ENCODE results near the gene CDO1. TPM values are rescaled to one million over a fixed set of nuclear protein-coding genes. Genes with fewer than 3 reads are reported as not detected.

Gene CDO1
- total RNA-seq, 1 donor from 2014 or later = 6.6 TPM

DNA sequence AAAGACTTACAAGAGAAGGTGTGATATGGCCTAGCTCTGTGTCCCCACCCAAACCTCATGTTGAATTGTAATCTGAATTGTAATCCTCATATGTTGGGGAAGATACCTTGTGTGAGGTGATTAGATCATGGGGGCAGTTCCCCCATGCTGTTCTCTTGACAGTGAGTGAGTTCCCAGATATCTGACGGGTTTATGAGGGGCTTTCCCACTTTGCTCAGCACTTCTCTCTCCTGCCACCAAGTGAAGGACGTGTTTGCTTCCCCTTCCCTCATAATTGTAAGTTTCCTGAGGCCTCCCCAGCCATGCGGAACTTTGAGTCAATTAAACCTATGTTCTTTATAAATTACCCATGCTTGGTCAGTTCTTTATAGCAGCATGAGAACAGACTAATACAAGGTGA is 49.0 kb downstream of the CDO1 start:
- Mint-ChIP-seq H3K27me3 (ENCODE audit: unreplicated experiment) (no peaks in the 10 kb centered on the region), H3K36me3 (ENCODE audit: unreplicated experiment) (no peaks in the 10 kb centered on the region), H3K4me3 (ENCODE audit: unreplicated experiment) (no peak overlapping the region), H3K9me3 (ENCODE audit: unreplicated experiment) (no peaks in the 10 kb centered on the region), H3K4me1 (ENCODE audit: unreplicated experiment) (no peaks in the 10 kb centered on the region), H3K27ac (ENCODE audit: unreplicated experiment) (no peak overlapping the region)
- TF ChIP-seq, protein P1, sequence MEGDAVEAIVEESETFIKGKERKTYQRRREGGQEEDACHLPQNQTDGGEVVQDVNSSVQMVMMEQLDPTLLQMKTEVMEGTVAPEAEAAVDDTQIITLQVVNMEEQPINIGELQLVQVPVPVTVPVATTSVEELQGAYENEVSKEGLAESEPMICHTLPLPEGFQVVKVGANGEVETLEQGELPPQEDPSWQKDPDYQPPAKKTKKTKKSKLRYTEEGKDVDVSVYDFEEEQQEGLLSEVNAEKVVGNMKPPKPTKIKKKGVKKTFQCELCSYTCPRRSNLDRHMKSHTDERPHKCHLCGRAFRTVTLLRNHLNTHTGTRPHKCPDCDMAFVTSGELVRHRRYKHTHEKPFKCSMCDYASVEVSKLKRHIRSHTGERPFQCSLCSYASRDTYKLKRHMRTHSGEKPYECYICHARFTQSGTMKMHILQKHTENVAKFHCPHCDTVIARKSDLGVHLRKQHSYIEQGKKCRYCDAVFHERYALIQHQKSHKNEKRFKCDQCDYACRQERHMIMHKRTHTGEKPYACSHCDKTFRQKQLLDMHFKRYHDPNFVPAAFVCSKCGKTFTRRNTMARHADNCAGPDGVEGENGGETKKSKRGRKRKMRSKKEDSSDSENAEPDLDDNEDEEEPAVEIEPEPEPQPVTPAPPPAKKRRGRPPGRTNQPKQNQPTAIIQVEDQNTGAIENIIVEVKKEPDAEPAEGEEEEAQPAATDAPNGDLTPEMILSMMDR (IDR thresholded peaks at IDR 0.05) = no peak
- no peak for DNase-seq (ENCODE audit: extremely low spot score, unreplicated experiment)

DNA sequence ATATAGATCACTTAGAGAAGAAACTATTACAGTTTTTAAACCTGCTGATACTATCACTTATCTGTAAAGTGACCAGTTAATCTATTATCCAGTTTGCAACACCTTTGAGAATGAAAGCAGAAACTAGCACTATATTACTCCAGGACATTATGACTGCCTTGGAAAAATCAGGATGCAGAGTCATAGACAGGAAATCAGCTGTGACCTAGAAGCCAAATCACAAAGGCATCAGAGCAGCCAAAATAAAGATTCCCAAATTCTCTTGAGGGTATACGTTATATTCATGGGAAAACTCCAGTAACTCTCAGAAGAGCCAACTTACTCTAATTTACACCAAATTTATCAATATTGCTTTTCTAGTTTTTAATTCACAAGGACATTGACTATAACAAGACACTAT is 49.9 kb downstream of the CDO1 start:
- H3K27me3 Mint-ChIP-seq (ENCODE audit: unreplicated experiment) = no peaks in the 10 kb centered on the region
- H3K9me3 Mint-ChIP-seq (ENCODE audit: unreplicated experiment) = no peaks in the 10 kb centered on the region
- no peak for DNase-seq (ENCODE audit: extremely low spot score, unreplicated experiment)
- H3K27ac Mint-ChIP-seq (ENCODE audit: unreplicated experiment) = no peak overlapping the region
- H3K4me1 Mint-ChIP-seq (ENCODE audit: unreplicated experiment) = no peaks in the 10 kb centered on the region
- no peak overlapping the region for H3K4me3 Mint-ChIP-seq (ENCODE audit: unreplicated experiment)
- no peaks in the 10 kb centered on the region for H3K36me3 Mint-ChIP-seq (ENCODE audit: unreplicated experiment)
- TF ChIP-seq, protein P1 (IDR thresholded peaks at IDR 0.05) = no peak

GRCh38 chr5:115758356-115758755 is 58.1 kb downstream of the CDO1 start:
- no peak overlapping the region for H3K27ac Mint-ChIP-seq (ENCODE audit: unreplicated experiment)
- H3K9me3 Mint-ChIP-seq (ENCODE audit: unreplicated experiment) = no peaks in the 10 kb centered on the region
- H3K4me1 Mint-ChIP-seq (ENCODE audit: unreplicated experiment) = no peaks in the 10 kb centered on the region
- peaks cover 7% of the 10 kb centered on the region for H3K27me3 Mint-ChIP-seq (ENCODE audit: unreplicated experiment)
- TF ChIP-seq, protein P1 (IDR thresholded peaks at IDR 0.05) = no peak
- H3K36me3 Mint-ChIP-seq (ENCODE audit: unreplicated experiment) = no peaks in the 10 kb centered on the region
- DNase-seq (ENCODE audit: extremely low spot score, unreplicated experiment) = no peak
- no peak overlapping the region for H3K4me3 Mint-ChIP-seq (ENCODE audit: unreplicated experiment)

- H3K27ac Mint-ChIP-seq (ENCODE audit: unreplicated experiment) = no peak overlapping the region
- no peaks in the 10 kb centered on the region for H3K9me3 Mint-ChIP-seq (ENCODE audit: unreplicated experiment)
- no peak overlapping the region for H3K4me3 Mint-ChIP-seq (ENCODE audit: unreplicated experiment)
- H3K36me3 Mint-ChIP-seq (ENCODE audit: unreplicated experiment) = no peaks in the 10 kb centered on the region
- H3K4me1 Mint-ChIP-seq (ENCODE audit: unreplicated experiment) = no peaks in the 10 kb centered on the region
- TF ChIP-seq, protein P1 (IDR thresholded peaks at IDR 0.05) = no peak
- no peak for DNase-seq (ENCODE audit: extremely low spot score, unreplicated experiment)
- peaks cover 24% of the 10 kb centered on the region for H3K27me3 Mint-ChIP-seq (ENCODE audit: unreplicated experiment)
These were observed 60.8 kb downstream of the CDO1 start for GRCh38 chr5:115755675-115756074.

Other genes starting within 250 kb of the CDO1 start
- gene TICAM2, start 214.2 kb downstream of the CDO1 start, total RNA-seq = 1.6 and 2.8 TPM in 2 replicates
- gene TMED7, start 190.6 kb downstream of the CDO1 start, total RNA-seq = 108 and 109 TPM in 2 replicates
- 51.2 and 52.4 TPM in 2 replicates for gene ATG12, start 24.9 kb upstream of the CDO1 start, total RNA-seq
- gene AP3S1, start 25.3 kb upstream of the CDO1 start, total RNA-seq = 97.6 and 102 TPM in 2 replicates
- gene LVRN, start 145.8 kb upstream of the CDO1 start, total RNA-seq = 0.40 and 0.68 TPM in 2 replicates
- gene ARL14EPL, start 215.8 kb upstream of the CDO1 start, total RNA-seq = not detected in 2 replicates